H1 (cell line): ENCODE data around the gene SOX4. TPM values are rescaled to one million over a fixed set of nuclear protein-coding genes. Genes with fewer than 3 reads are reported as not detected.

Experiments
- CHD1 ChIP-seq: IDR thresholded peaks from 2 replicates; pipeline ENCODE4 v1.6.1; 2012; ENCODE audit warnings: low read depth, low read length, improper control_type of control experiment
- EZH2 ChIP-seq: fragments of 200-600 bp; sonication (generic); IDR thresholded peaks from 2 replicates; pipeline ENCODE4 v1.7.1; 2012; ENCODE audit warnings: low read depth, mild to moderate bottlenecking, moderate library complexity, low read length, inconsistent platforms; ENCODE audit not compliant: severe bottlenecking
- RNF2 ChIP-seq: fragments of 200-900, 300-1000 bp; sonication (generic); IDR thresholded peaks from 2 replicates; pipeline ENCODE4 v1.7.1; 2016; ENCODE audit warnings: borderline replicate concordance, low read depth, mild to moderate bottlenecking, antibody characterized with exemption, low read length; ENCODE audit not compliant: poor library complexity, severe bottlenecking; ENCODE audit errors: missing control alignments
- polyA plus RNA-seq, 7 experiments: library from polyadenylated mRNA; depleted of rRNA in 3 of 7; stranded (reverse) in 5 of 7; unstranded in 2 of 7; fragments of >200 nt in 5 of 7; fragments of 200-250 nt in 2 of 7; gene quantifications; 1 replicate in 5 of 7; 2 replicates in 1 of 7; 4 replicates in 1 of 7; pipeline versions ENCODE4 v1.2.1 to v1.2.3, GENCODE V29; 2011 to 2013; ENCODE audit warnings: missing spikeins in 2 of 7, mixed read lengths in 2 of 7
- total RNA-seq: library from RNA; stranded (reverse); fragmentation: NEBNext Ultra II Directional; extraction: Animal tissue kit (Norgen Biotek cat#: 25700); gene quantifications from 2 replicates; pipeline ENCODE4 v1.2.1, GENCODE V29; 2021

SOX4 gene
- total and polyA plus RNA-seq, 2 of the 8 experiments (the other 6 are each of a cell fraction or from before 2014, with no cell fraction given), result 14.1 to 169 TPM

DNA sequence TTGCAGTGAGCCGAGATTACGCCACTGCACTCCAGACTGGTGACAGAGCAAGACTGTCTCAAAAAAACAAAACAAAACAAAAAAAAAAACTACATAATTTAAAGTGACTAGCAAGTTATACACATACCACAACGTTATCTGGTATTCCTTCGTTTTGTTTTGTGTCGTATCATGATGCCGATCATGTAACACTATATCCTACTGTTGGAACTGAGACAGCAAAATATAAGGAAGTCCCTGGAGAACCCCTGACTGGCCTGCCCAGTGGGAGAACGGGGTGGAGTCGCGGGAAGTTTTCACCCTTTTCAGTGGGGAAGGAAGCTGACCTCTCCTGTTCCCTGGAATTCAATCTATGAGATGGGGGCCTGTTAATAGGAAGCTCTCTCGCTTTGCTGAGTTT lies 15.1 kb downstream of the SOX4 start (continued):
- no peak for TF ChIP-seq RNF2
- no peak for TF ChIP-seq CHD1
- no peak for TF ChIP-seq EZH2
